Choroid plexus epithelial cell (primary cell): ENCODE measurements around the gene SPATA21.
"Not testable (repeated sequence)": the region's sequence is repeated elsewhere in the genome, so short reads cannot be mapped to it uniquely, and the experiment has no call there.

Experiments used
- DNase-seq: peaks from one replicate; pipeline ENCODE4 v3.0.0-alpha.2; 2010; ENCODE audit warnings: low read depth
- H3K4me3 ChIP-seq: 2 replicates; pipeline ENCODE4 v1.5.1; 2011; ENCODE audit warnings: low read depth, mild to moderate bottlenecking, control low read depth, low read length, moderate library complexity
- CTCF ChIP-seq: conservative IDR thresholded peaks from 2 replicates; pipeline ENCODE4 v1.5.1; 2011; ENCODE audit warnings: low read depth, mild to moderate bottlenecking, control low read depth, inconsistent platforms, low read length, moderate library complexity

SPATA21 gene

GRCh38 chr1:16367968-16368890 lies 69.0 kb downstream of the SPATA21 start:
- no peak for TF ChIP-seq CTCF
- peak overlapping the region; percentile 89 for H3K4me3 ChIP-seq
- DNase-seq: peak; percentile 37

DNA sequence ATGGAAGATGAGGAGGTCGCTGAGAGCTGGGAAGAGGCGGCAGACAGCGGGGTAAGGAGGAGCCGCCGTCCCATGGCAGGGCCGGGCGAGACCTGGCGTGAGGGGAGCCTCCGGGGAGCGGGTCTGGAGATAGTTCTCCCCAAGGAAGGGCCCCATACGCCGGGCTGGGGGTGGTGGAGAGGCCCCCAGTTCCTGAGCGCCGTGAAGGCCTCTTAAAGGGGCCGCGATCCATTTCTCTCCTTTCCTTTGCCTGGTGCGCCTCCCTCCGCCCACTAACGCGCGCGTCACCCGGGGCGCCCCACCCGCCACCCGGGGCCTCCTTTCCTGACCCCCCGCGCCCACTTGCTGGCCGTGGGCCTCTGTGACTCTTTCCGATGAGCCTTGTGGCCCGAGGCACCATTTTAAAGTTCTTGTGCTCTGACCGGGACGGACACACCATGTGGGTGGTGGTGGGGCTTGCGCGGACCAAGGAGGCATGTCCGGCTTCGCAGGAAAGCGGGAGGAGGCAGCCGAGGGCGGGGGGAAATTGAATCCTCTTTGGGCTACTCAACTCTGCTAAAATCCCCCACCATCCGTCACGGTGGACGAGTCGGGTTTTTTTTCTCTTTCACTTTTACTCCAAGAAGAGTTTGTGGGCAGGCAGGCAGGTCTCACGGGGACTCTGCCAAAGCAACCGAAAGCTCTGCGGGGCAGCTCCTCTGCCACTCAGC lies 69.8 kb downstream of the SPATA21 start:
- DNase-seq: peak; percentile 90
- H3K4me3 ChIP-seq: peak overlapping the region; percentile 89
- no peak for TF ChIP-seq CTCF

- peak; percentile 100 for DNase-seq
- H3K4me3 ChIP-seq: peak within 1 kb of the TSS; percentile 89
- TF ChIP-seq CTCF: no peak
Observed at GRCh38 chr1:16366722-16367257, 70.4 kb downstream of the SPATA21 start, which contains the start of gene SZRD1. TSS of gene SZRD1 (plus strand) at chr1:16367242. CDS start at chr1:16367258, 16 bp downstream.

GRCh38 chr1:16365146-16365498 lies 72.1 kb downstream of the SPATA21 start:
- peak; percentile 80 for DNase-seq
- not testable (repeated sequence) for H3K4me3 ChIP-seq

DNA sequence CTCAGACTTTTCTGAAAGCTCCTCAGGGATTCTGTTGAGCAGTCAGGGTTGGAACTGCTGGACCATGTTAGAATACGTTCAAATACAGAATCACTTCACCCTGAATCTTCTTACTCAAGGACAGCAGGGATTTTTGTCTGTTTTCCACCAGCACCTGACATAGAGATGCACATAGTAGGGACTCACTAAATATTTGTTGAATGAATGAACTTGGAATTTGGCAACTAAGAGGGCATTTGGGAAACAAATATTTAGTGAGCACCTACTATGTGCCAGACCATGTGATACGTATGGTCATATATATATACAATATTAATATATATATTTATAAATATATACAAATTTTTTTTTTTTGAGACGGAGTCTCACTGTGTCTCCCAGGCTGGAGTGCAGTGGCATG lies 80.4 kb downstream of the SPATA21 start:
- no peak for DNase-seq
- TF ChIP-seq CTCF: no peak
- H3K4me3 ChIP-seq: no peak overlapping the region

GRCh38 chr1:16354619-16355018 lies 82.6 kb downstream of the SPATA21 start:
- no peak for TF ChIP-seq CTCF
- no peak for DNase-seq
- H3K4me3 ChIP-seq: no peak overlapping the region

DNA sequence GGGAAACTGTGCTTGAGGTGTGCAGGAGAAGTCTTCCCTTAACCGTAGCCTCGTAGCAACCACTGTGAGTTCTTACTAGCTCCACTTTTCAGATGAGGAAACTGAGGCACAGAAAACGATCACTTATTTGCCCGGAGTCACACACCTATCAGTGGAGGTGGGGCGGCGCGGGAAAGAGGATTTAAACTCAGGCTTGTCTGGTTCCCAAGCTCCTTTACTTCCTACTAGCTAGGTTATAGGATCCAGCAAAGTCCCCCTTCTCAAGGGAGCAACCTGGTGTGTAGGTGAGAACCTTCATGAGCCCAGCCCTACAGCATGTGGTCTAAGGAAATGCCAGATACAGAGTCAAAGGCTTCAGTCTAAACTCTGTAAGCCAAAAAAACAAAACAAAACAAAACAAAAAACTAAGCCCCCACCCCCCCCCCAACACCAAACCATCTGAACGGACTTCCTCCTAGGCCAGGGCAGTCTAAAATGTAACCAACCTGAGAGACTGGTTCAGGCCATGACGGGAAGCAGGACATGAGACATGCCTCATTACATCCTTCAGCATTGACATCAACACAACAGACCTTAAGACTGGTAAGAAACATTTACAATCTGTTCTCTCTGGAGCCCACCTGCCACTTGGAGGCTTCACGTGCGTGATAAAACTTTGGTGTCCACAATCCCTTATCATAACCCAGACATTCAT lies 84.2 kb downstream of the SPATA21 start:
- DNase-seq: no peak
- no peak for TF ChIP-seq CTCF
- peak overlapping the region; percentile 97 for H3K4me3 ChIP-seq
